Measurements from ENCODE around the gene MRPS18B. TPM values are rescaled to one million over a fixed set of nuclear protein-coding genes. Genes with fewer than 3 reads are reported as not detected.

MRPS18B gene
- total and polyA plus RNA-seq, 2 of the 13 experiments (the other 11 are each of a cell fraction or from before 2014, with no cell fraction given), result 125 to 131 TPM

- peak; percentile 88 for TF ChIP-seq RFXAP (CRISPR knock-in tag; IDR thresholded peaks at IDR 0.05; ENCODE audit: borderline replicate concordance)
- TF ChIP-seq RFX5 (IDR thresholded peaks at IDR 0.05; ENCODE audit: low read depth, low read length), result peak; percentile 48; the same call in 1 of the 2 replicates
- TF ChIP-seq POLR2AphosphoS5 (IDR thresholded peaks at IDR 0.05; ENCODE audit: low read depth, low read length), result peak; percentile 99
- peak; percentile 67; the same call in 1 of the 2 replicates for TF ChIP-seq EED (CRISPR knock-in tag; IDR thresholded peaks at IDR 0.05)
- no peak for TF ChIP-seq PHB2 (IDR thresholded peaks at IDR 0.05; ENCODE audit: partially characterized antibody)
- no peak; the same call in none of the 2 replicates for TF ChIP-seq ZNF160 (CRISPR knock-in tag; IDR thresholded peaks at IDR 0.05)
- peak; percentile 97 for TF ChIP-seq ZNF713 (CRISPR knock-in tag; IDR thresholded peaks at IDR 0.05)
- TF ChIP-seq ATF7-NPFF (CRISPR knock-in tag; IDR thresholded peaks at IDR 0.05; ENCODE audit: low read depth), result peak; percentile 94
- TF ChIP-seq ETV5 (CRISPR knock-in tag; IDR thresholded peaks at IDR 0.05; ENCODE audit: borderline replicate concordance), result peak; percentile 96
- peak; percentile 97; the same call in 1 of the 2 replicates for TF ChIP-seq ZFP91 (CRISPR knock-in tag; IDR thresholded peaks at IDR 0.05; ENCODE audit: borderline replicate concordance)
- TF ChIP-seq IRX3 (CRISPR knock-in tag; IDR thresholded peaks at IDR 0.05; ENCODE audit: borderline replicate concordance, low read depth), result no peak
- TF ChIP-seq ZNF230 (CRISPR knock-in tag; IDR thresholded peaks at IDR 0.05), result peak; percentile 98
- peak; percentile 83 for TF ChIP-seq ZNF343 (CRISPR knock-in tag; IDR thresholded peaks at IDR 0.05)
- peak; percentile 99 for TF ChIP-seq MAX (IDR thresholded peaks at IDR 0.05)
- peak; percentile 95 for TF ChIP-seq ZNF121 (CRISPR knock-in tag; IDR thresholded peaks at IDR 0.05)
- TF ChIP-seq ZBTB37 (CRISPR knock-in tag; IDR thresholded peaks at IDR 0.05), result no peak
- peak; percentile 92 for TF ChIP-seq GMEB1 (CRISPR knock-in tag; IDR thresholded peaks at IDR 0.05; ENCODE audit: borderline replicate concordance)
- peak; percentile 99 for TF ChIP-seq NAIF1 (CRISPR knock-in tag; IDR thresholded peaks at IDR 0.05; ENCODE audit: borderline replicate concordance)
- TF ChIP-seq ZNF484 (CRISPR knock-in tag; IDR thresholded peaks at IDR 0.05; ENCODE audit: borderline replicate concordance, low read depth), result no peak
- TF ChIP-seq KAT8 (CRISPR knock-in tag; IDR thresholded peaks at IDR 0.05), result peak; percentile 99
- TF ChIP-seq ARNTL (CRISPR knock-in tag; IDR thresholded peaks at IDR 0.05), result peak; percentile 94
- TF ChIP-seq ATF5 (CRISPR knock-in tag; IDR thresholded peaks at IDR 0.05; ENCODE audit: low read depth), result 0 out of 2 replicates have a peak, but pooled peaks have one; percentile 69
- TF ChIP-seq ATRX (CRISPR knock-in tag; IDR thresholded peaks at IDR 0.05; ENCODE audit: borderline replicate concordance), result 0 out of 2 replicates have a peak, but pooled peaks have one; percentile 28
- TF ChIP-seq TOPORS (CRISPR knock-in tag; IDR thresholded peaks at IDR 0.05), result no peak
Observed at GRCh38 chr6:30571075-30571761, 46.4 kb upstream of the MRPS18B start, which contains the start of gene ABCF1 (continued).

All from HepG2 (cell line).